K562 (cell line): ENCODE results near the gene CBX8. TPM values are rescaled to one million over a fixed set of nuclear protein-coding genes. Genes with fewer than 3 reads are reported as not detected.

Experiments used
- CEBPB ChIP-seq: fragments of 450-650 bp; IDR thresholded peaks from 2 replicates; pipeline ENCODE4 v1.6.1; 2016; ENCODE audit warnings: missing genetic modification characterization, missing compliant biosample characterization
- KLF13 ChIP-seq: fragments of 450-650 bp; IDR thresholded peaks from 2 replicates; pipeline ENCODE4 v1.6.1; 2016; ENCODE audit warnings: missing genetic modification characterization, low read depth, mild to moderate bottlenecking, missing compliant biosample characterization, moderate library complexity, borderline replicate concordance
- RB1 ChIP-seq: fragments of 450-650 bp; IDR thresholded peaks from 2 replicates; pipeline ENCODE4 v1.6.1; 2017; ENCODE audit warnings: low read depth, mild to moderate bottlenecking
- ZBTB9 ChIP-seq: fragments of 450-650 bp; formaldehyde crosslinking; IDR thresholded peaks from 2 replicates; pipeline ENCODE4 v1.4.0; 2020; ENCODE audit warnings: mild to moderate bottlenecking, moderate library complexity
- polyA plus RNA-seq, 8 experiments: library from polyadenylated mRNA; depleted of rRNA in 4 of 8; stranded (reverse) in 5 of 8; unstranded in 3 of 8; fragments of >200 nt; fragmentation: Nextera tagmentation in 2 of 8; fragmentation: Illumina TruSeq in 1 of 8; extraction: Ambion mirVana in 2 of 8; extraction: Trizol in 1 of 8; gene quantifications; 2 replicates each; pipeline versions ENCODE4 v1.2.1 to v1.2.3, GENCODE V29; 2011 to 2014; ENCODE audit warnings: inconsistent platforms in 1 of 8, missing spikeins in 1 of 8
- total RNA-seq, 7 experiments: library from RNA; depleted of rRNA in 6 of 7; stranded (reverse); fragments of >200 nt in 6 of 7; fragmentation: Illumina TruSeq in 2 of 7; extraction: Trizol in 2 of 7; gene quantifications; 2 replicates each; pipeline versions ENCODE4 v1.2.1 to v1.2.3, GENCODE V29; 2011 to 2021; ENCODE audit warnings: low replicate concordance in 1 of 7
- TF ChIP-seq, protein P1 (sequence below): fragments of 450-650 bp; IDR thresholded peaks from 2 replicates; pipeline ENCODE4 v1.6.1; 2018; ENCODE audit warnings: mild to moderate bottlenecking, low read depth; ENCODE audit not compliant: partially characterized antibody
- TF ChIP-seq, protein P2 (sequence below), 2 experiments: IDR thresholded peaks; 2 replicates each; pipeline ENCODE4 v1.6.1; 2012; ENCODE audit warnings: improper control_type of control experiment in 2 of 2, low read depth in 2 of 2, low read length in 2 of 2, borderline replicate concordance in 1 of 2
- TF ChIP-seq, protein P3 (sequence below): sonication (generic); formaldehyde crosslinking; IDR thresholded peaks from 2 replicates; pipeline ENCODE4 v1.8.1; 2023; ENCODE audit warnings: mild to moderate bottlenecking, missing genetic modification reagents, moderate library complexity

Gene CBX8
- total and polyA plus RNA-seq, 9 of the 15 experiments (the other 6 are each of a cell fraction or from before 2014, with no cell fraction given) = 0.08 to 11.9 (median 2.6) TPM

DNA sequence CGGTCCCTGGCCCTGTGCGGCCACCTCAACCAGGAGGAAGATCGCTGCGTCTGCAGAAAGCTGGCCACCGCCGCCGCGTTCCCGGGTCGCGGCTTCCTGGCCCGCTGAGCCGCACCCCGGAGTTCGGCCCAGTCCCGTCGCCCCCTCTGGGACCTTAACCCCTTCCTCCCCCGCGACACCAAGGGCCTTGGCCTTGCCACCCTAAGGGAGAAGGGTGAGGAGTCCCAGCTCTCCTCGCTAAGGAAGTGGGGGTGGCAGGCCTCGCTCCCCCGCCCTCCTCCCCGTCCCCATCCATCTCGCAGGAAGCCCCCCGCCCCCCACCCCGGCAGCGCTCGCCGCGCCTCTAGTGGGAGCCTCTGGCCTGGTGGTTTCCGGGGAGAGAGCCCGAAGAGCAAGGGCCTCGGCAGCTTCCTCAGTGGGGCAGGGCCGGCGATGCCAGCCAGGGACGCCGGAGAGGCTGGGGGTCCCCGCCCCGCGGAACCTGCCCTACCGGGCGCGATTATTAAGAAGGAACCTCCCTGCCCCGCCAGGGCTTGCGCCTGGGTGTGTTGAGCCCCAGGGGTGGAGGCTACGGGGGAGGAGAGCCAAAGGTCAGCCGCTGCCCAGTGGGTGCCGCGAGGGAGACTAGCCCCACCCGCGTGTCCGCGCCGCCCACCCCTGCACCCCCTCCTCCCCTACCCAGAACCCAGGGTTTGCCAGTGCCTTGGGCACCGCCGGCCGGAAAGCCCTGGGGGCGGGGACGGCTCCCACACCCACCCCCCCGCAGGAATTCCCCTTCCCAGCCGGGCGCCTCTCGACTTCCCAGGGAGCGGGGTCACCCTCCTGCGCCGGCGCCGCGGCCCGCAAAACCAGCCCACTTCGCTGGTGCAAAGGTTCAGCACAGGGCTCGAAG, 35.6 kb upstream of the CBX8 start (continued):
- TF ChIP-seq ZBTB9 = no peak
- TF ChIP-seq RB1 = no peak; the same call in 1 of the 2 replicates
- no peak for TF ChIP-seq CEBPB (tag)
- TF ChIP-seq, protein P1, sequence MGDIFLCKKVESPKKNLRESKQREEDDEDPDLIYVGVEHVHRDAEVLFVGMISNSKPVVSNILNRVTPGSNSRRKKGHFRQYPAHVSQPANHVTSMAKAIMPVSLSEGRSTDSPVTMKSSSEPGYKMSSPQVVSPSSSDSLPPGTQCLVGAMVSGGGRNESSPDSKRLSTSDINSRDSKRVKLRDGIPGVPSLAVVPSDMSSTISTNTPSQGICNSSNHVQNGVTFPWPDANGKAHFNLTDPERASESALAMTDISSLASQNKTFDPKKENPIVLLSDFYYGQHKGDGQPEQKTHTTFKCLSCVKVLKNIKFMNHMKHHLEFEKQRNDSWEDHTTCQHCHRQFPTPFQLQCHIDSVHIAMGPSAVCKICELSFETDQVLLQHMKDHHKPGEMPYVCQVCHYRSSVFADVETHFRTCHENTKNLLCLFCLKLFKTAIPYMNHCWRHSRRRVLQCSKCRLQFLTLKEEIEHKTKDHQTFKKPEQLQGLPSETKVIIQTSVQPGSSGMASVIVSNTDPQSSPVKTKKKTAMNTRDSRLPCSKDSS = no peak
- TF ChIP-seq, protein P2, sequence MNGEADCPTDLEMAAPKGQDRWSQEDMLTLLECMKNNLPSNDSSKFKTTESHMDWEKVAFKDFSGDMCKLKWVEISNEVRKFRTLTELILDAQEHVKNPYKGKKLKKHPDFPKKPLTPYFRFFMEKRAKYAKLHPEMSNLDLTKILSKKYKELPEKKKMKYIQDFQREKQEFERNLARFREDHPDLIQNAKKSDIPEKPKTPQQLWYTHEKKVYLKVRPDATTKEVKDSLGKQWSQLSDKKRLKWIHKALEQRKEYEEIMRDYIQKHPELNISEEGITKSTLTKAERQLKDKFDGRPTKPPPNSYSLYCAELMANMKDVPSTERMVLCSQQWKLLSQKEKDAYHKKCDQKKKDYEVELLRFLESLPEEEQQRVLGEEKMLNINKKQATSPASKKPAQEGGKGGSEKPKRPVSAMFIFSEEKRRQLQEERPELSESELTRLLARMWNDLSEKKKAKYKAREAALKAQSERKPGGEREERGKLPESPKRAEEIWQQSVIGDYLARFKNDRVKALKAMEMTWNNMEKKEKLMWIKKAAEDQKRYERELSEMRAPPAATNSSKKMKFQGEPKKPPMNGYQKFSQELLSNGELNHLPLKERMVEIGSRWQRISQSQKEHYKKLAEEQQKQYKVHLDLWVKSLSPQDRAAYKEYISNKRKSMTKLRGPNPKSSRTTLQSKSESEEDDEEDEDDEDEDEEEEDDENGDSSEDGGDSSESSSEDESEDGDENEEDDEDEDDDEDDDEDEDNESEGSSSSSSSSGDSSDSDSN (IDR thresholded peaks at IDR 0.05; ENCODE audit: borderline replicate concordance in 1 of 2, low read depth in 2 of 2, low read length in 2 of 2) = no peak; a peak in 1 of 4 replicates
- TF ChIP-seq, protein P3, sequence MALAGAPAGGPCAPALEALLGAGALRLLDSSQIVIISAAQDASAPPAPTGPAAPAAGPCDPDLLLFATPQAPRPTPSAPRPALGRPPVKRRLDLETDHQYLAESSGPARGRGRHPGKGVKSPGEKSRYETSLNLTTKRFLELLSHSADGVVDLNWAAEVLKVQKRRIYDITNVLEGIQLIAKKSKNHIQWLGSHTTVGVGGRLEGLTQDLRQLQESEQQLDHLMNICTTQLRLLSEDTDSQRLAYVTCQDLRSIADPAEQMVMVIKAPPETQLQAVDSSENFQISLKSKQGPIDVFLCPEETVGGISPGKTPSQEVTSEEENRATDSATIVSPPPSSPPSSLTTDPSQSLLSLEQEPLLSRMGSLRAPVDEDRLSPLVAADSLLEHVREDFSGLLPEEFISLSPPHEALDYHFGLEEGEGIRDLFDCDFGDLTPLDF (CRISPR knock-in tag) = no peak
- no peak for TF ChIP-seq KLF13
- TF ChIP-seq, all 486 proteins: peak for 60
